Endothelial cell (in vitro differentiated cells): ENCODE measurements around the gene USP17L10. TPM values are rescaled to one million over a fixed set of nuclear protein-coding genes. Genes with fewer than 3 reads are reported as not detected.
"Not testable (repeated sequence)": the region's sequence is repeated elsewhere in the genome, so short reads cannot be mapped to it uniquely, and the experiment has no call there.

Experiments
- DNase-seq: peaks from one replicate; pipeline ENCODE4 v3.0.0; 2021; ENCODE audit warnings: low spot score
- H3K27ac Mint-ChIP-seq: one replicate; pipeline ENCODE4 v1.8.0; 2021; ENCODE audit warnings: mixed read lengths, inconsistent platforms; ENCODE audit not compliant: unreplicated experiment
- H3K27me3 Mint-ChIP-seq: one replicate; pipeline ENCODE4 v1.8.0; 2021; ENCODE audit warnings: mild to moderate bottlenecking, moderate library complexity, mixed read lengths, inconsistent platforms; ENCODE audit not compliant: unreplicated experiment
- H3K36me3 Mint-ChIP-seq: one replicate; pipeline ENCODE4 v1.8.0; 2021; ENCODE audit warnings: mild to moderate bottlenecking, low read depth, mixed read lengths, inconsistent platforms; ENCODE audit not compliant: unreplicated experiment
- H3K4me1 Mint-ChIP-seq: one replicate; pipeline ENCODE4 v1.8.0; 2021; ENCODE audit warnings: mild to moderate bottlenecking, mixed read lengths, inconsistent platforms; ENCODE audit not compliant: unreplicated experiment
- H3K4me3 Mint-ChIP-seq: one replicate; pipeline ENCODE4 v1.8.0; 2021; ENCODE audit warnings: mild to moderate bottlenecking, mixed read lengths, inconsistent platforms; ENCODE audit not compliant: unreplicated experiment
- H3K9me3 Mint-ChIP-seq: one replicate; pipeline ENCODE4 v1.8.0; 2021; ENCODE audit warnings: mixed read lengths, inconsistent platforms; ENCODE audit not compliant: unreplicated experiment
- total RNA-seq: library from RNA; stranded (reverse); fragmentation: NEBNext Ultra II Directional; extraction: Animal tissue kit (Norgen Biotek cat#: 25700); gene quantifications from one replicate; pipeline ENCODE4 v1.2.1, GENCODE V29; 2021; ENCODE audit not compliant: unreplicated experiment

USP17L10 gene
- total RNA-seq, 1 donor from 2014 or later = not detected

DNA sequence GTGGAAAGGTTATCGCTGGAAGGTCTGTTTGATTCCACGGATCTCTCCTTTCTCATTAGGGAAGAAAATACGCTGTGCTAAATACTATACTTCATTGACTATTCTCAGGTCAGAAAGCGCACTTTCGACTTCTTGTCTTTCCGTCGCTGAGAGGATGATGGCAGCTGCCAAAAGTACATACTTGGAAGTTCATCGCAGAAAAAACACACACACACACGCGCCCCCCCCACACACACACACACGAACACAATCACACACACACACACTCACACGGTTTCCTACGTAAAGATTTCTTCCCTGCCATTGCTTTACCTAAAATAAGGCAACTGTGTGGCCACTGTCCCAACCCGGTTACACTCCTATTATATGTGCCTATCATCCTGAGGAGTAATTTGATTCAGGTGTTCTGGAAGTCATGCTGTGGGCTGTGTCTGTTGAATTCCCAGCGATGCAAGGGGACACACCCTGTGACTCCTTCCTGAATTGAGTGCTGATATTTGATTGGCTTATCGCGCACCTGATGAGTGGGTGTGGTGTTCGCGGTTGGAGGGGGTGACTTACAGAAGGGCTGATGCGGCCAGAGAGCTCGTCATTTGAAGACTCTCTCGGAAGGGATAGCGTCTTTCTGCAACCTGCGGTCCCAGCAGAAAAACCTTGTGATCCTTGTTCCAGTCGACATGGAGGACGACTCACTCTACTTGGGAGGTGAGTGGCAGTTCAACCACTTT lies 37.7 kb downstream of the USP17L10 start, which contains the start of gene USP17L18:
USP17L18 (plus strand) TSS at position 678 of the 728 bp plus-strand sequence; CDS start at position 678, 0 bp downstream.
- DNase-seq = peak; percentile 2
- not testable (repeated sequence) for H3K4me3 Mint-ChIP-seq, H3K36me3 Mint-ChIP-seq, H3K9me3 Mint-ChIP-seq, H3K27me3 Mint-ChIP-seq, H3K4me1 Mint-ChIP-seq, H3K27ac Mint-ChIP-seq

DNA sequence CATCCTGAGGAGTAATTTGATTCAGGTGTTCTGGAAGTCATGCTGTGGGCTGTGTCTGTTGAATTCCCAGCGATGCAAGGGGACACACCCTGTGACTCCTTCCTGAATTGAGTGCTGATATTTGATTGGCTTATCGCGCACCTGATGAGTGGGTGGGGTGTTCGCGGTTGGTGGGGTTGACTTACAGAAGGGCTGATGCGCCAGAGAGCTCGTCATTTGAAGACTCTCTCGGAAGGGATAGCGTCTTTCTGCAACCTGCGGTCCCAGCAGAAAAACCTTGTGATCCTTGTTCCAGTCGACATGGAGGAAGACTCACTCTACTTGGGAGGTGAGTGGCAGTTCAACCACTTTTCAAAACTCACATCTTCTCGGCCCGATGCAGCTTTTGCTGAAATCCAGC lies 42.6 kb downstream of the USP17L10 start, which contains the start of gene USP17L19:
USP17L19 (plus strand) TSS at position 301 of the 400 bp plus-strand sequence; CDS start at position 301, 0 bp downstream.
- not testable (repeated sequence) for DNase-seq, H3K4me3 Mint-ChIP-seq, H3K27ac Mint-ChIP-seq, H3K36me3 Mint-ChIP-seq, H3K9me3 Mint-ChIP-seq, H3K27me3 Mint-ChIP-seq, H3K4me1 Mint-ChIP-seq

DNA sequence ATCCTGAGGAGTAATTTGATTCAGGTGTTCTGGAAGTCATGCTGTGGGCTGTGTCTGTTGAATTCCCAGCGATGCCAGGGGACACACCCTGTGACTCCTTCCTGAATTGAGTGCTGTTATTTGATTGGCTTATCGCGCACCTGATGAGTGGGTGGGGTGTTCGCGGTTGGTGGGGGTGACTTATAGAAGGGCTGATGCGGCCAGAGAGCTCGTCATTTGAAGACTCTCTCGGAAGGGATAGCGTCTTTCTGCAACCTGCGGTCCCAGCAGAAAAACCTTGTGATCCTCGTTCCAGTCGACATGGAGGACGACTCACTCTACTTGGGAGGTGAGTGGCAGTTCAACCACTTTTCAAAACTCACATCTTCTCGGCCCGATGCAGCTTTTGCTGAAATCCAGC lies 47.4 kb downstream of the USP17L10 start, which contains the start of gene USP17L20:
USP17L20 (plus strand) TSS at position 301 of the 400 bp plus-strand sequence; CDS start at position 301, 0 bp downstream.
- not testable (repeated sequence) for DNase-seq, H3K4me3 Mint-ChIP-seq, H3K27me3 Mint-ChIP-seq, H3K4me1 Mint-ChIP-seq, H3K9me3 Mint-ChIP-seq, H3K36me3 Mint-ChIP-seq, H3K27ac Mint-ChIP-seq

Other genes with a start within 250 kb of the USP17L10 start
- gene FAM90A26, start 40.2 kb upstream of the USP17L10 start, total RNA-seq = not detected
- not detected for gene USP17L11, start 4.7 kb downstream of the USP17L10 start, total RNA-seq
- not detected for gene USP17L12, start 9.5 kb downstream of the USP17L10 start, total RNA-seq
- not detected for gene USP17L13, start 14.2 kb downstream of the USP17L10 start, total RNA-seq
- not detected for gene USP17L15, start 23.7 kb downstream of the USP17L10 start, total RNA-seq
- not detected for gene USP17L17, start 33.2 kb downstream of the USP17L10 start, total RNA-seq
- not detected for gene USP17L18, start 38.0 kb downstream of the USP17L10 start, total RNA-seq
- gene USP17L19, start 42.7 kb downstream of the USP17L10 start, total RNA-seq = not detected
- not detected for gene USP17L20, start 47.5 kb downstream of the USP17L10 start, total RNA-seq
- not detected for gene USP17L21, start 52.2 kb downstream of the USP17L10 start, total RNA-seq
- gene USP17L22, start 57.0 kb downstream of the USP17L10 start, total RNA-seq = not detected
- gene USP17L24, start 114.5 kb downstream of the USP17L10 start, total RNA-seq = not detected
- gene USP17L25, start 119.3 kb downstream of the USP17L10 start, total RNA-seq = not detected
- not detected for gene USP17L26, start 124.0 kb downstream of the USP17L10 start, total RNA-seq
- not detected for gene USP17L5, start 128.7 kb downstream of the USP17L10 start, total RNA-seq
- not detected for gene USP17L27, start 133.5 kb downstream of the USP17L10 start, total RNA-seq
- not detected for gene USP17L28, start 138.2 kb downstream of the USP17L10 start, total RNA-seq
- not detected for gene USP17L29, start 143.0 kb downstream of the USP17L10 start, total RNA-seq
- not detected for gene USP17L30, start 152.5 kb downstream of the USP17L10 start, total RNA-seq
- gene DEFB131A, start 233.8 kb downstream of the USP17L10 start, total RNA-seq = not detected